AG09319 (cell line): Measurements from ENCODE around the gene C11orf86.

Experiments
- DNase-seq: peaks from one replicate; pipeline ENCODE4 v3.0.0-alpha.2; 2010; ENCODE audit warnings: low read depth; ENCODE audit errors: extremely low read depth
- CTCF ChIP-seq: IDR thresholded peaks from 2 replicates; pipeline ENCODE4 v1.5.1; 2011; ENCODE audit warnings: low read depth, mild to moderate bottlenecking, inconsistent platforms, low read length, moderate library complexity

Gene C11orf86

GRCh38 chr11:67022961-67023956, 48.2 kb downstream of the C11orf86 start, which contains the start of gene SYT12:
TSS of gene SYT12 (plus strand) at chr11:67023134. CDS start at chr11:67030145, 7,011 bp downstream.
- no peak for TF ChIP-seq CTCF
- no peak for DNase-seq

GRCh38 chr11:67023957-67024353, 48.9 kb downstream of the C11orf86 start:
- DNase-seq = no peak
- TF ChIP-seq CTCF = no peak

- DNase-seq = no peak
- no peak for TF ChIP-seq CTCF
Measured at GRCh38 chr11:67024410-67024809, 49.3 kb downstream of the C11orf86 start.

- DNase-seq = no peak
- no peak for TF ChIP-seq CTCF
Measured at GRCh38 chr11:67024966-67025365, 49.9 kb downstream of the C11orf86 start.

GRCh38 chr11:67025750-67026149, 50.6 kb downstream of the C11orf86 start:
- no peak for DNase-seq
- no peak for TF ChIP-seq CTCF
